ENCODE data around the gene C3orf52.

C3orf52 gene

GRCh38 chr3:112132088-112132487 is 45.9 kb downstream of the C3orf52 start:
- no peak for DNase-seq (ENCODE audit: low read depth)
- no peak overlapping the region for H3K4me3 ChIP-seq (ENCODE audit: low read depth, low read length)
- no peak for TF ChIP-seq CTCF (conservative IDR thresholded peaks at IDR 0.05; ENCODE audit: low read depth, low read length)

GRCh38 chr3:112132554-112132953 is 46.4 kb downstream of the C3orf52 start:
- no peak overlapping the region for H3K4me3 ChIP-seq (ENCODE audit: low read depth, low read length)
- DNase-seq (ENCODE audit: low read depth) = no peak
- no peak for TF ChIP-seq CTCF (conservative IDR thresholded peaks at IDR 0.05; ENCODE audit: low read depth, low read length)

GRCh38 chr3:112132975-112133448 is 46.8 kb downstream of the C3orf52 start, which contains the start of gene GCSAM:
Gene GCSAM (minus strand): TSS chr3:112133248. CDS start chr3:112133120, 128 bp downstream.
- TF ChIP-seq CTCF (conservative IDR thresholded peaks at IDR 0.05; ENCODE audit: low read depth, low read length) = no peak
- no peak within 1 kb of the TSS for H3K4me3 ChIP-seq (ENCODE audit: low read depth, low read length)
- peak; percentile 17 for DNase-seq (ENCODE audit: low read depth)

GRCh38 chr3:112133626-112134334 is 47.6 kb downstream of the C3orf52 start:
- no peak for DNase-seq (ENCODE audit: low read depth)
- no peak overlapping the region for H3K4me3 ChIP-seq (ENCODE audit: low read depth, low read length)
- no peak for TF ChIP-seq CTCF (conservative IDR thresholded peaks at IDR 0.05; ENCODE audit: low read depth, low read length)

- DNase-seq (ENCODE audit: low read depth) = peak; percentile 48
- TF ChIP-seq CTCF (conservative IDR thresholded peaks at IDR 0.05; ENCODE audit: low read depth, low read length) = no peak
- no peak overlapping the region for H3K4me3 ChIP-seq (ENCODE audit: low read depth, low read length)
Observed at GRCh38 chr3:112134335-112135124, 48.3 kb downstream of the C3orf52 start.

GRCh38 chr3:112136046-112136445 is 49.9 kb downstream of the C3orf52 start:
- H3K4me3 ChIP-seq (ENCODE audit: low read depth, low read length) = no peak overlapping the region
- no peak for TF ChIP-seq CTCF (conservative IDR thresholded peaks at IDR 0.05; ENCODE audit: low read depth, low read length)

More at GRCh38 chr3:112136046-112136445, 49.9 kb downstream of the C3orf52 start:
- DNase-seq (ENCODE audit: low read depth) = no peak

All from choroid plexus epithelial cell (primary cell).